GM23338 (cell line): ENCODE measurements around the gene MAD1L1.

ENCODE experiments used
- CREB1 ChIP-seq: fragments of 250-450 bp; sonication (Bioruptor Pico); IDR thresholded peaks from 2 replicates; pipeline ENCODE4 v1.5.0; 2020; ENCODE audit warnings: low read depth, mild to moderate bottlenecking, moderate library complexity
- CTCF ChIP-seq, 2 experiments: fragments of 200-600 bp in 1 of 2; sonication (generic) in 1 of 2; conservative IDR thresholded peaks; 2 replicates each; pipeline versions ENCODE4 v1.5.1 to v1.6.1; 2016 to 2017; ENCODE audit warnings: antibody characterized with exemption in 2 of 2, low read depth in 2 of 2, mild to moderate bottlenecking in 2 of 2, moderate library complexity in 1 of 2
- ETS1 ChIP-seq: IDR thresholded peaks from 2 replicates; pipeline ENCODE4 v1.6.1; 2016; ENCODE audit warnings: antibody characterized with exemption
- EZH2 ChIP-seq: fragments of 200-600 bp; sonication (generic); IDR thresholded peaks from one replicate; pipeline ENCODE4 v1.8.0; 2017; ENCODE audit warnings: antibody characterized with exemption, mild to moderate bottlenecking, low read depth; ENCODE audit not compliant: unreplicated experiment
- EZH2phosphoT487 ChIP-seq: fragments of 200-600 bp; sonication (generic); IDR thresholded peaks from one replicate; pipeline ENCODE4 v1.8.1; 2018; ENCODE audit warnings: antibody characterized with exemption; ENCODE audit not compliant: unreplicated experiment
- JUNB ChIP-seq: IDR thresholded peaks from one replicate; pipeline ENCODE4 v1.6.1; 2016; ENCODE audit warnings: antibody characterized with exemption; ENCODE audit not compliant: unreplicated experiment
- NANOG ChIP-seq: IDR thresholded peaks from 2 replicates; pipeline ENCODE4 v1.6.1; 2016; ENCODE audit warnings: antibody characterized with exemption, borderline replicate concordance
- POLR2AphosphoS5 ChIP-seq: IDR thresholded peaks from 2 replicates; pipeline ENCODE4 v1.6.1; 2016; ENCODE audit warnings: antibody characterized with exemption, low read depth
- STAT1 ChIP-seq: IDR thresholded peaks from one replicate; pipeline ENCODE4 v1.6.1; 2016; ENCODE audit warnings: antibody characterized with exemption; ENCODE audit not compliant: unreplicated experiment
- ZNF114 ChIP-seq: fragments of 250-450 bp; sonication (Bioruptor Pico); IDR thresholded peaks from 2 replicates; pipeline ENCODE4 v1.5.0; 2020; ENCODE audit warnings: mild to moderate bottlenecking, moderate library complexity
- ZNF331 ChIP-seq: fragments of 250-450 bp; sonication (Bioruptor Pico); IDR thresholded peaks from 2 replicates; pipeline ENCODE4 v1.5.0; 2020; ENCODE audit warnings: low read depth, mild to moderate bottlenecking, moderate library complexity
- TF ChIP-seq, protein P1 (sequence below): fragments of 250-450 bp; sonication (Bioruptor Pico); IDR thresholded peaks from 2 replicates; pipeline ENCODE4 v1.5.0; 2020; ENCODE audit warnings: mild to moderate bottlenecking, moderate library complexity
- TF ChIP-seq, protein P2 (sequence below): IDR thresholded peaks from one replicate; pipeline ENCODE4 v1.6.1; 2018; ENCODE audit warnings: antibody characterized with exemption; ENCODE audit not compliant: unreplicated experiment

DNA sequence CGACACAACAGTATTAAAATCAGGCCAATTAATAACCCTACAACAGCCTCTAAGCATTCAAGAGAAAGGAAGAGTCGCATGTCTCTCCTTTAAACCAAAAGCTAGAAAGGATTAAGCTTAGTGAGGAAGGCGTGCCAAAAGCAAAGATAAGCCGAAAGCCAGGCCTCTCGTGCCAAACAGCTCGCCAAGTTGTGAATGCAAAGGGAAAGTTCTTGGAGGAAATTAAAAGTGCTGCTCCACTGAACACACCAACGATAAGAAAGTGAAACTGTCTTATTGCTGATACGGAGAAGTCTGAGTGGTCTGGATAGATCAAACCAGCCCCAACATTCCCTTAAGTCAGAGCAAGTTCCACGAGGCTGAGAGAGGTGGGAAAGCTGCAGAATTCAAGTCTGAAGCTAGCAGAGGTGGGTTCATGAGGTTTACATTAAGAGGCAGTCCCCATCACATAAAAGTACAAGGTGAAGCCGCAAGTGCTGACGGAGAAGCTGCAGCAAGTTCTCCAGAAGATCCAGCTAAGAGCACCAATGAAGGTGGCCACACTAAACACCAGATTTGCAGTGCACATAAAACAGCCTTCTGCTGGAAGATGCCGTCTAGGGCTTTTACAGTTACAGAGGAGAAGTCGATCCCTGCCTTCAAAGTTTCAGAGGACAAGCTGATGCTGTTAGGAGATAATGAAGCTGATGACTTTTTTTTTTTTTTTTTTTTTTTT, 194.8 kb downstream of the MAD1L1 start:
- TF ChIP-seq CTCF (conservative IDR thresholded peaks at IDR 0.05; ENCODE audit: low read depth in 2 of 2) (no peak), CREB1 (CRISPR knock-in tag) (no peak), EZH2 (no peak), EZH2phosphoT487 (no peak), POLR2AphosphoS5 (no peak), NANOG (no peak), JUNB (no peak), ZNF331 (CRISPR knock-in tag) (no peak), STAT1 (no peak), ETS1 (no peak), ZNF114 (no peak)
- TF ChIP-seq, protein P1, sequence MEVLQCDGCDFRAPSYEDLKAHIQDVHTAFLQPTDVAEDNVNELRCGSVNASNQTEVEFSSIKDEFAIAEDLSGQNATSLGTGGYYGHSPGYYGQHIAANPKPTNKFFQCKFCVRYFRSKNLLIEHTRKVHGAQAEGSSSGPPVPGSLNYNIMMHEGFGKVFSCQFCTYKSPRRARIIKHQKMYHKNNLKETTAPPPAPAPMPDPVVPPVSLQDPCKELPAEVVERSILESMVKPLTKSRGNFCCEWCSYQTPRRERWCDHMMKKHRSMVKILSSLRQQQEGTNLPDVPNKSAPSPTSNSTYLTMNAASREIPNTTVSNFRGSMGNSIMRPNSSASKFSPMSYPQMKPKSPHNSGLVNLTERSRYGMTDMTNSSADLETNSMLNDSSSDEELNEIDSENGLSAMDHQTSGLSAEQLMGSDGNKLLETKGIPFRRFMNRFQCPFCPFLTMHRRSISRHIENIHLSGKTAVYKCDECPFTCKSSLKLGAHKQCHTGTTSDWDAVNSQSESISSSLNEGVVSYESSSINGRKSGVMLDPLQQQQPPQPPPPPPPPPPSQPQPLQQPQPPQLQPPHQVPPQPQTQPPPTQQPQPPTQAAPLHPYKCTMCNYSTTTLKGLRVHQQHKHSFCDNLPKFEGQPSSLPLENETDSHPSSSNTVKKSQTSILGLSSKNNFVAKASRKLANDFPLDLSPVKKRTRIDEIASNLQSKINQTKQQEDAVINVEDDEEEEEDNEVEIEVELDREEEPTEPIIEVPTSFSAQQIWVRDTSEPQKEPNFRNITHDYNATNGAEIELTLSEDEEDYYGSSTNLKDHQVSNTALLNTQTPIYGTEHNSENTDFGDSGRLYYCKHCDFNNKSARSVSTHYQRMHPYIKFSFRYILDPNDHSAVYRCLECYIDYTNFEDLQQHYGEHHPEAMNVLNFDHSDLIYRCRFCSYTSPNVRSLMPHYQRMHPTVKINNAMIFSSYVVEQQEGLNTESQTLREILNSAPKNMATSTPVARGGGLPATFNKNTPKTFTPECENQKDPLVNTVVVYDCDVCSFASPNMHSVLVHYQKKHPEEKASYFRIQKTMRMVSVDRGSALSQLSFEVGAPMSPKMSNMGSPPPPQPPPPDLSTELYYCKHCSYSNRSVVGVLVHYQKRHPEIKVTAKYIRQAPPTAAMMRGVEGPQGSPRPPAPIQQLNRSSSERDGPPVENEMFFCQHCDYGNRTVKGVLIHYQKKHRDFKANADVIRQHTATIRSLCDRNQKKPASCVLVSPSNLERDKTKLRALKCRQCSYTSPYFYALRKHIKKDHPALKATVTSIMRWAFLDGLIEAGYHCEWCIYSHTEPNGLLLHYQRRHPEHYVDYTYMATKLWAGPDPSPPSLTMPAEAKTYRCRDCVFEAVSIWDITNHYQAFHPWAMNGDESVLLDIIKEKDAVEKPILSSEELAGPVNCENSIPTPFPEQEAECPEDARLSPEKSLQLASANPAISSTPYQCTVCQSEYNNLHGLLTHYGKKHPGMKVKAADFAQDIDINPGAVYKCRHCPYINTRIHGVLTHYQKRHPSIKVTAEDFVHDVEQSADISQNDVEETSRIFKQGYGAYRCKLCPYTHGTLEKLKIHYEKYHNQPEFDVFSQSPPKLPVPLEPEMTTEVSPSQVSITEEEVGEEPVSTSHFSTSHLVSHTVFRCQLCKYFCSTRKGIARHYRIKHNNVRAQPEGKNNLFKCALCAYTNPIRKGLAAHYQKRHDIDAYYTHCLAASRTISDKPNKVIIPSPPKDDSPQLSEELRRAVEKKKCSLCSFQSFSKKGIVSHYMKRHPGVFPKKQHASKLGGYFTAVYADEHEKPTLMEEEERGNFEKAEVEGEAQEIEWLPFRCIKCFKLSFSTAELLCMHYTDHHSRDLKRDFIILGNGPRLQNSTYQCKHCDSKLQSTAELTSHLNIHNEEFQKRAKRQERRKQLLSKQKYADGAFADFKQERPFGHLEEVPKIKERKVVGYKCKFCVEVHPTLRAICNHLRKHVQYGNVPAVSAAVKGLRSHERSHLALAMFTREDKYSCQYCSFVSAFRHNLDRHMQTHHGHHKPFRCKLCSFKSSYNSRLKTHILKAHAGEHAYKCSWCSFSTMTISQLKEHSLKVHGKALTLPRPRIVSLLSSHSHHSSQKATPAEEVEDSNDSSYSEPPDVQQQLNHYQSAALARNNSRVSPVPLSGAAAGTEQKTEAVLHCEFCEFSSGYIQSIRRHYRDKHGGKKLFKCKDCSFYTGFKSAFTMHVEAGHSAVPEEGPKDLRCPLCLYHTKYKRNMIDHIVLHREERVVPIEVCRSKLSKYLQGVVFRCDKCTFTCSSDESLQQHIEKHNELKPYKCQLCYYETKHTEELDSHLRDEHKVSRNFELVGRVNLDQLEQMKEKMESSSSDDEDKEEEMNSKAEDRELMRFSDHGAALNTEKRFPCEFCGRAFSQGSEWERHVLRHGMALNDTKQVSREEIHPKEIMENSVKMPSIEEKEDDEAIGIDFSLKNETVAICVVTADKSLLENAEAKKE (CRISPR knock-in tag): no peak
- TF ChIP-seq, protein P2, sequence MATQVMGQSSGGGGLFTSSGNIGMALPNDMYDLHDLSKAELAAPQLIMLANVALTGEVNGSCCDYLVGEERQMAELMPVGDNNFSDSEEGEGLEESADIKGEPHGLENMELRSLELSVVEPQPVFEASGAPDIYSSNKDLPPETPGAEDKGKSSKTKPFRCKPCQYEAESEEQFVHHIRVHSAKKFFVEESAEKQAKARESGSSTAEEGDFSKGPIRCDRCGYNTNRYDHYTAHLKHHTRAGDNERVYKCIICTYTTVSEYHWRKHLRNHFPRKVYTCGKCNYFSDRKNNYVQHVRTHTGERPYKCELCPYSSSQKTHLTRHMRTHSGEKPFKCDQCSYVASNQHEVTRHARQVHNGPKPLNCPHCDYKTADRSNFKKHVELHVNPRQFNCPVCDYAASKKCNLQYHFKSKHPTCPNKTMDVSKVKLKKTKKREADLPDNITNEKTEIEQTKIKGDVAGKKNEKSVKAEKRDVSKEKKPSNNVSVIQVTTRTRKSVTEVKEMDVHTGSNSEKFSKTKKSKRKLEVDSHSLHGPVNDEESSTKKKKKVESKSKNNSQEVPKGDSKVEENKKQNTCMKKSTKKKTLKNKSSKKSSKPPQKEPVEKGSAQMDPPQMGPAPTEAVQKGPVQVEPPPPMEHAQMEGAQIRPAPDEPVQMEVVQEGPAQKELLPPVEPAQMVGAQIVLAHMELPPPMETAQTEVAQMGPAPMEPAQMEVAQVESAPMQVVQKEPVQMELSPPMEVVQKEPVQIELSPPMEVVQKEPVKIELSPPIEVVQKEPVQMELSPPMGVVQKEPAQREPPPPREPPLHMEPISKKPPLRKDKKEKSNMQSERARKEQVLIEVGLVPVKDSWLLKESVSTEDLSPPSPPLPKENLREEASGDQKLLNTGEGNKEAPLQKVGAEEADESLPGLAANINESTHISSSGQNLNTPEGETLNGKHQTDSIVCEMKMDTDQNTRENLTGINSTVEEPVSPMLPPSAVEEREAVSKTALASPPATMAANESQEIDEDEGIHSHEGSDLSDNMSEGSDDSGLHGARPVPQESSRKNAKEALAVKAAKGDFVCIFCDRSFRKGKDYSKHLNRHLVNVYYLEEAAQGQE: no peak
